8988T (cell line): ENCODE data around the gene EEF1B2.
"Not testable (repeated sequence)": the region's sequence is repeated elsewhere in the genome, so short reads cannot be mapped to it uniquely, and the experiment has no call there.

ENCODE experiments used
- DNase-seq: peaks from one replicate; pipeline ENCODE4 v3.0.0; 2011

EEF1B2 gene

GRCh38 chr2:206168230-206168629 is 8.5 kb downstream of the EEF1B2 start:
- DNase-seq: not testable (repeated sequence)

- not testable (repeated sequence) for DNase-seq
These were observed 12.1 kb downstream of the EEF1B2 start for GRCh38 chr2:206171624-206172397.

- DNase-seq: no peak
These were observed 13.5 kb downstream of the EEF1B2 start for GRCh38 chr2:206173147-206173546.

- DNase-seq: no peak
These were observed 16.4 kb downstream of the EEF1B2 start for GRCh38 chr2:206176121-206176520.

- DNase-seq: no peak
These were observed 17.2 kb downstream of the EEF1B2 start for GRCh38 chr2:206176901-206177300.

GRCh38 chr2:206181526-206181925 is 21.8 kb downstream of the EEF1B2 start:
- DNase-seq: not testable (repeated sequence)

- DNase-seq: no peak
These were observed 30.0 kb downstream of the EEF1B2 start for GRCh38 chr2:206189691-206190090.

GRCh38 chr2:206190111-206190510 is 30.4 kb downstream of the EEF1B2 start:
- no peak for DNase-seq

GRCh38 chr2:206190689-206191088 is 31.0 kb downstream of the EEF1B2 start:
- no peak for DNase-seq

GRCh38 chr2:206192157-206192556 is 32.5 kb downstream of the EEF1B2 start:
- DNase-seq: no peak

- DNase-seq: no peak
These were observed 34.1 kb downstream of the EEF1B2 start for GRCh38 chr2:206193671-206194357.

GRCh38 chr2:206198677-206199076 is 39.0 kb downstream of the EEF1B2 start:
- DNase-seq: no peak

GRCh38 chr2:206201075-206201848 is 41.6 kb downstream of the EEF1B2 start:
- no peak for DNase-seq

- DNase-seq: no peak
These were observed 42.8 kb downstream of the EEF1B2 start for GRCh38 chr2:206202446-206202845.

GRCh38 chr2:206203331-206203730 is 43.6 kb downstream of the EEF1B2 start:
- DNase-seq: no peak

GRCh38 chr2:206204710-206205109 is 45.0 kb downstream of the EEF1B2 start:
- no peak for DNase-seq

GRCh38 chr2:206207316-206207715 is 47.6 kb downstream of the EEF1B2 start:
- DNase-seq: not testable (repeated sequence)

- DNase-seq: no peak
These were observed 49.2 kb downstream of the EEF1B2 start for GRCh38 chr2:206208900-206209299.

GRCh38 chr2:206211657-206212255 is 52.1 kb downstream of the EEF1B2 start:
- DNase-seq: no peak
